ENCODE data around the gene ELN.

GRCh38 chr7:74001150-74001494, 26.9 kb upstream of the ELN start:
- TF ChIP-seq CTCF (optimal IDR thresholded peaks at IDR 0.05 in 1 of 3, IDR thresholded peaks at IDR 0.05 in 1 of 3, conservative IDR thresholded peaks at IDR 0.05 in 1 of 3; ENCODE audit: extremely low read depth in 1 of 3, insufficient read depth in 2 of 3, low read length in 3 of 3) (no peak), EZH2 (IDR thresholded peaks at IDR 0.05; ENCODE audit: low read length) (no peak)
